Lower leg skin (tissue), 4 donors: Measurements from ENCODE around the gene TMEM37. TPM values are rescaled to one million over a fixed set of nuclear protein-coding genes. Genes with fewer than 3 reads are reported as not detected.
A peak's percentile ranks its signal among the peaks of the same experiment; 100 is the strongest.

Source experiments
- DNase-seq, 2 donors: peaks; one replicate each; pipeline ENCODE4 v3.0.0-alpha.2; 2019; ENCODE audit warnings: low spot score in 2 of 2
- H3K4me3 ChIP-seq: fragments of 200-600 bp; sonication (generic); 2 replicates; pipeline ENCODE4 v1.5.1; 2017; ENCODE audit warnings: mild to moderate bottlenecking, low read depth; ENCODE audit not compliant: poor library complexity, severe bottlenecking
- POLR2A ChIP-seq, 2 donors: fragments of 450-650 bp; IDR thresholded peaks; one replicate each; pipeline ENCODE4 v1.6.1; 2016 to 2017; ENCODE audit warnings: antibody characterized with exemption in 2 of 2, mild to moderate bottlenecking in 1 of 2, moderate library complexity in 1 of 2
- WGBS, 2 donors: methylation state at CpG; one replicate each; pipeline ENCODE4 v1.1.5; 2018; 5-methylcytosine and 5-hydroxymethylcytosine counted together
- intact Hi-C: fragments of 100-400 bp; cut with DNase I; formaldehyde crosslinking; loops from one replicate; pipeline ENCODE4 v1.15.0; 2023; ENCODE audit warnings: low total_unique reads
- total RNA-seq, 4 donors: library from RNA; depleted of rRNA; stranded (reverse); fragments of >200 nt; gene quantifications; one replicate each; pipeline ENCODE4 v1.1.0, GENCODE V29; 2016
- TF ChIP-seq, protein P1 (sequence below), 3 donors: fragments of 450-650 bp; IDR thresholded peaks; one replicate each; pipeline ENCODE4 v1.5.1; 2016; ENCODE audit warnings: antibody characterized with exemption in 3 of 3, mild to moderate bottlenecking in 3 of 3, moderate library complexity in 2 of 3

Gene TMEM37
- total RNA-seq, 4 donors from 2014 or later = 2.8 to 8.7 (median 6.8) TPM

DNA sequence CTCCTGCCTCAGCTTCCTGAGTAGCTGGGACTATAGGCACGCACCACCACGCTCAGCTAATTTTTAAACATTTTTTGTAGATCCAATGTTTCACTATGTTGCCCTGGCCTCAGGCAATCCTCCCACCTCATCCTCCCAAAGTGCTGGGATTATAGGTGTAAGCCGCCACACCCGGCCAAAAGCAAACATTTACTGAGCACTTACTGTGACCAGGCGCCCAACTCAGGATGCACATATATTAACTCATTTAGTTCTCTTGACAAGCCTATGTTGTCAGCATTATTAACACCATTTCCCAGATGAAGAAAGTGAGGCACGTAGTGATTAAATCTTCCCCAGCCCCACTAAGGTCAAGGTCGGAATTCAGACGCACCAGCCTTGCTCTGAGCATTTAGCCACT is 41.1 kb downstream of the TMEM37 start:
- DNase-seq = no peak
- intact Hi-C loops = loop anchor here (10.0 kb wide), 1 partner anchor 458 kb away; no protein-coding TSS in a partner anchor
- WGBS, 2 donors = 96% methylated on average over 8 of the region's 8 CpGs
- H3K4me3 ChIP-seq = no peak overlapping the region
- TF ChIP-seq, protein P1, sequence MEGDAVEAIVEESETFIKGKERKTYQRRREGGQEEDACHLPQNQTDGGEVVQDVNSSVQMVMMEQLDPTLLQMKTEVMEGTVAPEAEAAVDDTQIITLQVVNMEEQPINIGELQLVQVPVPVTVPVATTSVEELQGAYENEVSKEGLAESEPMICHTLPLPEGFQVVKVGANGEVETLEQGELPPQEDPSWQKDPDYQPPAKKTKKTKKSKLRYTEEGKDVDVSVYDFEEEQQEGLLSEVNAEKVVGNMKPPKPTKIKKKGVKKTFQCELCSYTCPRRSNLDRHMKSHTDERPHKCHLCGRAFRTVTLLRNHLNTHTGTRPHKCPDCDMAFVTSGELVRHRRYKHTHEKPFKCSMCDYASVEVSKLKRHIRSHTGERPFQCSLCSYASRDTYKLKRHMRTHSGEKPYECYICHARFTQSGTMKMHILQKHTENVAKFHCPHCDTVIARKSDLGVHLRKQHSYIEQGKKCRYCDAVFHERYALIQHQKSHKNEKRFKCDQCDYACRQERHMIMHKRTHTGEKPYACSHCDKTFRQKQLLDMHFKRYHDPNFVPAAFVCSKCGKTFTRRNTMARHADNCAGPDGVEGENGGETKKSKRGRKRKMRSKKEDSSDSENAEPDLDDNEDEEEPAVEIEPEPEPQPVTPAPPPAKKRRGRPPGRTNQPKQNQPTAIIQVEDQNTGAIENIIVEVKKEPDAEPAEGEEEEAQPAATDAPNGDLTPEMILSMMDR (IDR thresholded peaks at IDR 0.05) = no peak
- no peak for TF ChIP-seq POLR2A (IDR thresholded peaks at IDR 0.05)

DNA sequence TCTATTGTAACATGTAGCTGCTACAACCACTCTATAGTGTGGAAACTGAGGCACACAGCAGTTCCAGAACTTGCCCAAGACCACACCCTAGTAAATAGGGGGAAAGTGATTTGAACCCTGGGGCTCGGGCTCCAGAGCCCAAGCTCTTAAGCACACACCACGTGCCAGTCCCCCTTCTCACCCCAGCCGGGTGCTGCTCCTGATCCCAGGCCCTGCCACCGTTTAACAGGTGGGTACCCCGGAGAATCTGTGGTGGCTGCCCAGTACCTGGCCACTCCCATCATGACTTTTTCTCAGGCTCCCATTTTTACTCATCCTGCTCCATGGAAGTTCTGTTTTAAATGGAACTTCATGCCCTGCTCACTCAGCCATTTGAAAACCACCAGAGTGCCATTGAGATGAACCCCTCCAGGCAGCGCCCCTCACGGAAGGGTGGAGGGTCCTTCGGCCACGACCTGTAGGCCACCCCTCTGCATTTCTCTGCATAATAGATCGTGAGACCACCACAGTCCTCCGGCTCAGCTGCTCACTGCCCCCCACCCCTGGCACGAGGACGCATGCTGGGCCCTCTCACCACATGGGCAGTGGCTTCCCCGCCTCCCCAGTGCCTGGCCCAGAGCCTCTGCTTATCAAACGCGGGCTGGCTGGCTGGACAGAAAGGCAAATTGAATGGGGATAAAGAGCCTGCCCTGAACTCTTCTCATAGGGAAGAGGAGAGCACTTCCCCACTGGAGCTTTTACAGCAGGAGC is 42.1 kb downstream of the TMEM37 start:
- no peak for DNase-seq
- TF ChIP-seq, protein P1 (IDR thresholded peaks at IDR 0.05) = no peak
- no peak for TF ChIP-seq POLR2A (IDR thresholded peaks at IDR 0.05)
- H3K4me3 ChIP-seq = no peak overlapping the region
- intact Hi-C loops = loop anchor here (10.0 kb wide), 1 partner anchor 459 kb away; no protein-coding TSS in a partner anchor
- 87 to 95% methylated on average over 16 of the region's 16 CpGs for WGBS, 2 donors

DNA sequence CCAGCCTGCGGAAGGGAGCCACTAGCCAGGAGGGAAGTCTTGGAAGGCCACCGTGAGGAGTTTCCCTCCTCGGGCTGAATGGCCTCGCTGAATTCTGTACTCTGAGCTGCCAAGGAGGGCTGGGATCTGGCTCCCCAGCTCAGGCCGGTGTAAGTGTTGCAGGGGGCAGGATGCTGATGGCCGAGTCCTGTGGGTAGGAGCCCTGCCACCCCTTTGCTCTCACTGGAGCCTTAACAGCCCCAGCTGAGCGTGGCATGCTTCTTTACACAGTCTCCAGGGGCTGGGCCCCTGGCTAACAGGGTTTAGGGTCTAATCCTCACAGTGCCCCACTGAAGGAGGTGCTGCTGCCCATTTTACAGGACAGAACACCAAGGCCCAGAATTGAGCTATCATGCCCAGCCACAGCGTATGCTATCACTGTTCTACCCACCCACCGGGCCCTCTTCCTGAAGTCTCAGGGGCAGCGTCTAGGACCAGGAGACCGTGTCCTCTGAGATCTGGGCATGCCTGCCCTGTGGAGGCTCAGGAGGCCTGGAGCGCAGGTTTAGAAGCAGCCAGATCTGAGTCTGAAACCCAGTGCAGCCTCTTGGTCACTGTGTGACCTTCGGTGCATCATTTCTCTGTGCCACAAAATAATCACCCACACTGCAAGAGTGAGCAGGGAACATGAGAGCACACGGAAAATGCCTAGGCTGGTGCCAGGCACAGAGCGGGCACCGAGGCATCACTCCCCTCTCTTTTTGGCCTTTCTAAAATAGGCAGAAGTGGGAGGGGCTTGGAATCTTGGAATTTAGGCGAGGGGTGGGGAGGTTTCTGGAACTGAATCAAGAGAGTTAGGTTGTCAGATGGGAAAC is 42.9 kb downstream of the TMEM37 start:
- TF ChIP-seq, protein P1 (IDR thresholded peaks at IDR 0.05) = no peak
- TF ChIP-seq POLR2A (IDR thresholded peaks at IDR 0.05) = no peak
- 84% methylated on average over 17 of the region's 17 CpGs for WGBS, 2 donors
- DNase-seq = peak in 1 of 2 donors; percentile 70
- intact Hi-C loops = loop anchor here (10.0 kb wide), 1 partner anchor 460 kb away; no protein-coding TSS in a partner anchor
- no peak overlapping the region for H3K4me3 ChIP-seq

DNA sequence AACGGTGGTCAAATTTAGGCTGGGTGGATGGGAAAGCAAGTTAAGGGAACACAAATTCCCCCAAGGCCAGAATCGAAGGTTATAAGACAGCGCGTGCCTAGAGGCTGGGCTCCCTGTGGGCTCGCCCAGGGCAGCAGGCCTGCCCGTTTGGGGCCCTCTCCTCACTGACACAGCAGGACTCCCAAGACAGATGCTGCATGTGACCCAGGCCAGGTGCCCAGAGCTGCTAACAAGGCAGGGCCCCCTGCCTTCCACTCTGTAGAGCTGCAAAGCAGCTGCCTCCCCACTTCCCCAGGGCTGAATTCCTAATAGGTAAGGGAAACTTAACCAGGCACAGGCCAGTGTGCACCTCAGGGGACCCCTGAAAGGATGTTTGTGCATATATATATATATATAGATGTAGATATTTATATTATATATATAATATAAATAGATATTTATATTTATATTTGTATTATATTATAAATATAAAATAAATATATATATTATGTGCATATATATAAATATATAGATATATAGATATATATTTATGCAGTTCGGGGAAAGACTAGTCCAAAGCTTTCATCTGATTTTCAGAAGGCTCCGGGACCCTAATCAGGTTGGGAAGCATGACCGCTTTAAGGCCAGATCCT is 43.7 kb downstream of the TMEM37 start:
- intact Hi-C loops = loop anchor here (10.0 kb wide), 1 partner anchor 461 kb away; no protein-coding TSS in a partner anchor
- 72 to 79% methylated on average over 9 of the region's 9 CpGs for WGBS, 2 donors
- DNase-seq = peak in 1 of 2 donors; percentile 70
- no peak for TF ChIP-seq POLR2A (IDR thresholded peaks at IDR 0.05)
- TF ChIP-seq, protein P1 (IDR thresholded peaks at IDR 0.05) = no peak
- no peak overlapping the region for H3K4me3 ChIP-seq

DNA sequence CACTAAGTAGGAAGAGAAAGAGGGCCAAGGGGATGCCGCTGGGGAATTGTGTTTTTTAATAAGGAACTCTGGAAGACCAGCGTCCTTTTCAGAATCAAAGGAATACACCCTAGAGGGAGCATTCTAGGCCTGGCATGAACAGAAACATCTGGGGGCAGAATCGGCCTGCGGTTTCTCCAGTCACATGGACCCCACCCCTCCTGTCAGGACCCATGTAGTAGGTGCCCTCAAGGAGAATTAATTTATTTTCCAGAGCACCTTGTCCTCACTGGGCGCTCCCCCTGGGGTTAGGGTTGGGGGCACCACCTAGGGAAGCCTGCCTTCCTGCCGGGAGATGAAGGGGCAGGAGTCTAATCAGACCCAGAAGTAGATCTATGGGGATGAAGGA is 44.2 kb downstream of the TMEM37 start:
- WGBS, 2 donors = 65 to 66% methylated on average over 6 of the region's 6 CpGs
- H3K4me3 ChIP-seq = no peak overlapping the region
- TF ChIP-seq, protein P1 (IDR thresholded peaks at IDR 0.05) = no peak
- TF ChIP-seq POLR2A (IDR thresholded peaks at IDR 0.05) = no peak
- intact Hi-C loops = loop anchor here (2.0 to 10.0 kb wide), 2 partner anchors 71 to 461 kb away; no protein-coding TSS in a partner anchor
- peak in 1 of 2 donors; percentile 78 for DNase-seq
